HG03469 (cell line): ENCODE measurements around the gene BMI1.

Source experiments
- ATAC-seq: cut with Tn5 transposase; IDR thresholded peaks from one replicate; pipeline ENCODE4 v1.9.1; 2021; ENCODE audit warnings: mild to moderate bottlenecking, moderate library complexity, moderate number of reproducible peaks; ENCODE audit not compliant: unreplicated experiment

BMI1 gene

GRCh38 chr10:22365644-22366434, 44.9 kb downstream of the BMI1 start:
- ATAC-seq, result no peak

GRCh38 chr10:22366435-22366703, 45.5 kb downstream of the BMI1 start:
- ATAC-seq, result no peak

- no peak for ATAC-seq
These were observed 45.9 kb downstream of the BMI1 start for GRCh38 chr10:22366771-22367170.

GRCh38 chr10:22367471-22367870, 46.6 kb downstream of the BMI1 start:
- no peak for ATAC-seq

- ATAC-seq, result no peak
These were observed 47.5 kb downstream of the BMI1 start for GRCh38 chr10:22368402-22368801.

GRCh38 chr10:22368981-22369380, 48.1 kb downstream of the BMI1 start:
- ATAC-seq, result no peak

GRCh38 chr10:22369434-22370072, 48.7 kb downstream of the BMI1 start:
- ATAC-seq, result peak; percentile 49

GRCh38 chr10:22370320-22370719, 49.4 kb downstream of the BMI1 start:
- no peak for ATAC-seq

- ATAC-seq, result no peak
These were observed 51.4 kb downstream of the BMI1 start for GRCh38 chr10:22372298-22372697.

- ATAC-seq, result no peak
These were observed 52.0 kb downstream of the BMI1 start for GRCh38 chr10:22372917-22373316.

- ATAC-seq, result no peak
These were observed 53.7 kb downstream of the BMI1 start for GRCh38 chr10:22374489-22375126.

- ATAC-seq, result peak; percentile 38
These were observed 58.2 kb downstream of the BMI1 start for GRCh38 chr10:22379059-22379458.
